Measurements from ENCODE around the gene SYT7.
A peak's percentile ranks its signal among the peaks of the same experiment; 100 is the strongest.

Gene SYT7

DNA sequence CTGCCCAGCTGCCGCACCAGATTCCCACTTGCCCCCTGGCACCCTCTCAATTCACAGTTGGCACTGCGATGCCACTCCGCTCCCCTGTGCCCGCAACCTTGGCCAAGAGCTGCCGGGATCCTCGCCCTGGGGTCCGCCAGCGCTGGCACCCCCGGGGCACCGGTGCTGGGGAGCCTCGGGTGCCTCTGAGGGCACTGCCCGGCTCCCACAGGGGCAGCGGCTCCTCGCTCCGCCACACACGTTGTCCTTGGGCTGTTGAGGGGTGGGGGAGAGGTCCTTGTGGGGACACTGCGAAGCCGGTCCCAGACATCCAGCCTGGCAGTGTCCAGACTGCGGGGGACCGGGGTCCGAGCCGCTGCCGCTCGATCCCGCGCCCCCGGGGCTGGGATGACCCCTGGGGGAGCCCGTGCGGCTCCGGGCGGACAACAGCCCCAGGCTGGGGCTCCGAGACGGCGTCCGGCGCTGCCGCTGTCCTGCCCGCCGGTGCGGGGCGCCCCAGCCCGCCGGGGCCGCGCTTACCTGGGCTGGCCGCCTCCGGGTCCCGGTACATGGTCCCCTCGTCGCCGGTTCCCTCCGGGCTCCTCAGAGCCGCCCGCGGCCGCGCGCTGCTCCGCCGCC, 496 bp downstream of the SYT7 start:
- DNase-seq (ENCODE audit: low spot score), result no peak

DNA sequence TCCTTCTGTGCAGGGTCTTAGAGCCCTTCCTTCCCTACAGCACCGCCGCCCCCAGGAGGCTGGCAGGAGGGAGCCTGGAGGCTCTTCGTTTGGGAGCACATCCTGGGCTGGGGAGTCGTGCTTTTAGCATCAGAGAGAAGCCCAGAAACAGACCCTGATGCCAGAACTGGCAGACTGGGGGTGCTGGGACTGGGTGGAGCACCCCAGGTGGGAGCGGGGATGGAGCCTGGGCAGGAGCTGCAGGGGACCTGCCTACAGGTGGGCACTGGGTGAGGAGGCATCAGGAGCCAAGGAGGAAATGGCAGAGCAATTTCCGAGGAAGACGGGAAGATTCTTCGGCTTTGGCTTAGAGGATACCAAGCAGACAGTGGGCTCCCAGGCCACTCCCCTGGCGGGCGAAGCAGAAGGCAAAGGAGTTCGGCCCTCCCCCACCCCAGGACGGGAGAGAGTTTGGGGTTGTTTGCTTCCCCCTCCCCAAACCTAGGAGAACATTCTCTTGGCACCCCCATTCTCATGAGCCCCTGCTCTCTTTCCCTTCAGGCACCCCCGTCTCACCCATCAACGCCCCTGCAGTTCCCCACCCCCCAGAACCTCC, 1.1 kb downstream of the SYT7 start:
- DNase-seq (ENCODE audit: low spot score), result no peak

DNA sequence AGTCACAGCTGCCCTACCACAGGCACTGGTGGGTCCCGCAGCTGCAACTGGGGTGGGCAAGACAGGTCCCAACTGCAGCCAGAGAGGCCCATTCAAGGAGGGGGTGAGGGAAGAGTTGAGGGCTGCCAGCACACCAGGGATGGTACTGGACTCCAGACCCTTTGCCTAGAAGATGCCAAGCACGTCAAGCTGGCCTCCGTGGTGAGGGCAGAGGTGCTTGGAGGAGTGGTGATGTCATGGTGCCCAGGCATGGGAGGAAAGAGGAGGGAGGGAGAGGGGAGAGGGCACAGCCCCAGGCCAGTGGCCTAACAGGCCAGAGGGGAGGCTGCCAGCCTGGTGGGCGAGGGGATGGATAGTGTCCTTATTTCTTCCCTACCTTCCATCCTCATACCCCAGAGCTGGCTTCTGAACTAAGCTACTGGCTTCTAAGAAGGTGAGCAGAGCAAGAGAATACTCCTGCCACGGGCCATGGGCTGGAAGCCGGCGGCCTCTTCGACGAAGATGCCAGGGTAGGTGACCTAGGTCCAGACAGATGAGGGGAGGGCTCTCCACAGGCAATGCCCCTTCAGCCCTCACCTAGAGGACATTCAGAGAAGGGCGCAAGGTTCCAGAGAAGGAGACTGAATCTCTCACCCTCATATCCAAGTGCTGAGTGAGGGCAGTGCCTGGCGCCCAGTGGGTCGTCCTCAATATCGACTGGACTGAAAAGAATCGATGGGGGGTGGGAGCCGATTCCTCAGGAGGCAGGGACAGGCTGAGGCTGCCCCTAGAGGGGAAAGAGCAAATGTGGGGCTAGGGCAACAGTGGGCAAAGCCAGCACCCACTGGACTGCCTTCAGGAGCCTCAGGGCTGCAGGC, 1.8 kb downstream of the SYT7 start:
- DNase-seq (ENCODE audit: low spot score), result no peak

DNA sequence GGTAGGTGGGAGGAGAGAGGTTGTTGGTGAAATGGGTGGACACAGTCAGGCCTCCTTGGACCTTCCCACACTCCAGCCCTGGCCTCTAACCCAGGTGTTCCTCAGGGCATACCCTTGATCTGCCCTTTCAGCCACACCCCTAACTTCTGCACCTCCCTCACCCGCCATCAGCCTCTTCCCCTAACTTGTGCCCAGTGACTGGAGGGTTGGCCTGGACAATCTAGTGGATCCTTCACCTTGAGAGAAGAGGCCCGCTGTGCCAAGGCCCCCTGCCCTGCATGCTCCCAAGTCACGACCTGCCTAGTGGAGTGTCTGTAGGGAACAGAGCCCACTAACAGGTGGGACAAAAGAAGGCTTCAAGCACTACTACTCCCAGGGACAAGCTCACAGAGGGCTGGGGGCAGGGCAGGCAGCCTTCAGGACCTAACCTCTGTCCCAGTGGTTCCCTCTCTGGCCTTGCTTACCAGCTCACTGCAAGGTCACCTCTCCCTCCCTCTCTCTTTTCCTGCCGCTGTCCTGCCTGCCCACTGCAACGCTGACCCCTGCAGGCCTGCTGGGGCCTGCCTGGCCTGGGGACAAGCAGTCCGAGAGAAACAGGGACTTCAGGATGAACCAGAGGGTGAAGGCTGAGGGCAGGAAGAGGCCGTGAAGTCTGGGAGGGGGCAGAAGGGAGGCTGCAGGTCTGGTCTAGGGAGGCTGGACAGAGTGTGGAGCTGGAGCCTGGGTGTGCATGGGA, 3.3 kb downstream of the SYT7 start:
- DNase-seq (ENCODE audit: low spot score), result no peak

DNA sequence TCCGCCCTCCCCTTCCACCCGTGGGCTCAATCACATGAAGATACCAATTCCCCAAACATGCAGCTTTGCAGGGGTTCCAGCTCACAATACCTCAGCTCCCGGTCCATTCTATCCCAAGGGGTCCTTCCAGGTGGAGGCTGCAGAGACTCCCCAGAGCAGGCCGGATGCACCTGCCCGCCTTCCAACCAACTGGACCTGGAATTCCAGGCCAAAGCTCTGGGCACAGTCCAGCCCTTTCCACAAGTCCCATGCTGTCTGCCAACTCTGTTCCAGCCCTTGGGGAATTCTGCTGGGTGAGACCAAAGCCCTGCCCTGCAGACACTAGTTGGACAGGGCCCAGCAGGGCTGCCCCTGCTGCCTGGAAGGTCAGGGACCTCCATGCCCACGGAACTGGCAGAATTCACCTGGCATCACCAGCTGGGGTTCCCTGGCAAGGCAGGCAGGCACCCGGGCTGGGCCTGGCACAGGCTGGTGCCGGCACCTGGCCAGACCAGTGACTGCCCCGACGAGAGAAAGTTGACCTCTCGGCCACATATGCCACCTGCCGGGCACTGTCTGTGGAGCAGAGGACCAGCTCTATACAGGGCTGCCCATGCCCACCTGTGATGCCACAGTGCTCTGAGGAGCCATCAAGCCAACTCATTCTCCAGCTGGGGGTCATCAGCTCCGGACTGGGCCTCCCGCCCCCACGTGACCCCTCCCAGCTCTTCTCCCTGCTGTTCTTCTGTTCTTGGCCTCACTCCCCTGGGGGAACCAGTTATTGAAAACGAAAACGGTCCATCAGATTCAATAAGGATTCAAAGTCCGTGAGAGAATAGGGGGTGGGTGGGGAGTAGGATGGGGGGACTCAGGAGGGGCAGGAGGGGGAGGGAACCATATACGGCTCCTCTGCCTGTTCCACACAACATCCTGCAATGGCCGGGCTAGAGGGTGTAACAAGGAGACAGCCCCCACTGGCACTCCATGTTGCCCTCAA, 4.7 kb downstream of the SYT7 start:
- no peak for DNase-seq (ENCODE audit: low spot score)

DNA sequence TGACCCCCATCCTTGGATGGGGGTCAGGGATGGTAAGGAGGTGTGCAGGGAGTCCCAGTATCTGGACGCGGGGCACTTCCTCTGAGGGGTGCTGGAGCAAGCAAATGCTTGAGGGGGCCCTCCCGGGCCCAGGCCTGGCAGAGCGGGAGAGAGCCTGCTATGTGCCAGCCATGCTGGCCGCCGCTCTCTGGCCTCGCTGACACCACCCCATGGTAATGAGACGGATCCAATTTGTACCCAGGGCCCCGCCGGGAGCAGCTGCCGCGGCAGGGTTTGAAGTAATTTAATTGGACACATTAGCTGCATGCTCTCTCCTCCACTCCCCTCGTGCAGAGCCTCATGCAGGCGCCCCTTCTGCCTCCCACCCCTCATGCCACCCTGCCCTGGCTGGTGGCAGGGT, 6.3 kb downstream of the SYT7 start:
- DNase-seq (ENCODE audit: low spot score), result no peak

DNA sequence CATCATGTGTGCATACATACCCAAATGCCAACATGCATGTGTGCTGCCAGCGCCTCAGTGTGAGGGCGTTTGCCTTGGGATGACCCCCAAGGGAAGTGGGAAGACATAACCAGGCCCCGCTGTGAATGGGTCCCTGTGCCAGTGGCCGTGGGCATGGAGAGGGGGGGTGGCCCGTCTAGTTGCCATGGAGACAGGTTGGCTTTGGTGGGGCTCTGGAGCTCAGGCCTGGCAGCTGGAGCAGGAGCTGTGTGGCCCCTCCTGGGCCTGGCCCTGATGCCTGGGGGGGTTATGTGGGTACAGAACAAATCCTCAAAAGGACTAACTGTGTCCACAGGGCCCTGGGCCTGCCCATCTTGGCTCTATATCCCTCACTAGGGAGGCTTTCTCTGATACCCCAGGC, 8.0 kb downstream of the SYT7 start:
- no peak for DNase-seq (ENCODE audit: low spot score)

DNA sequence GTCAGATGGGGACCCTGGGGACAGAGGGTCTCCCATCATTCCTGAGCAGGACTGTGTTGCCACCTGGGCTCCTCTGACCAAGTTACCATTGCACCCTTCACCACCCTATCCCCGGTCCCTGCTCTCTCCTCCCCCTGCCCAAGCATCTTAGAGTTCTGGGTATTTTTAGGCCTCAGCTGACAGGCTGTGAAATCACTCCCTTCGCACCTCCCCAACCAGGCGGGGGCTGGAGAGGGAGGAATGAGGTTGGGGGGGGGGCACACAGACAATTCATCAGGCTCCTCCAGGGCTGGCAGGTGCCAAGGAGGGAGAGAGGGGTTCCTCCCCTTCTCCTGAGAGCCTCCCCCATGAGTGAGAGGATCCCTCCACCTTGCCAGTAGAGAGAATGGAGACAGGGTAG, 9.0 kb downstream of the SYT7 start:
- no peak for DNase-seq (ENCODE audit: low spot score)

DNA sequence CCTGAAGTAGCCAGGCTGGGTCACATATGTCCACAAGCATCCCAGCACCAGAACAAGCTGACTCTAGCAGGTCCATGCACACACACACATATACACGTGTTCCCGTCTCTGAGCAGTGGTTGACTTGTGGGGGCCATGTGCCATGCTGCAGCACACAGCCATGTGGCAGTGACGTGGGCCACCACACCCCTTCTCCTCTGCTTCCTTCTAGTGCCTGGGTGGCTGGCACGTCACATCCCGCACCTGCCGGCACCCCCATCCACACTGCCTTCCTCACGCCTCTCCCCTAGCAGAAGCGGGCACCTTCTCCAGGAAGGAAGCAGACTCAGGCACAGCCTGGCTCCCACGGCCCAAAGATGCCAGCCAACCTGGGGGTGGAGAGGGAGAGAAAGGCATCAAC, 9.5 kb downstream of the SYT7 start:
- no peak for DNase-seq (ENCODE audit: low spot score)

DNA sequence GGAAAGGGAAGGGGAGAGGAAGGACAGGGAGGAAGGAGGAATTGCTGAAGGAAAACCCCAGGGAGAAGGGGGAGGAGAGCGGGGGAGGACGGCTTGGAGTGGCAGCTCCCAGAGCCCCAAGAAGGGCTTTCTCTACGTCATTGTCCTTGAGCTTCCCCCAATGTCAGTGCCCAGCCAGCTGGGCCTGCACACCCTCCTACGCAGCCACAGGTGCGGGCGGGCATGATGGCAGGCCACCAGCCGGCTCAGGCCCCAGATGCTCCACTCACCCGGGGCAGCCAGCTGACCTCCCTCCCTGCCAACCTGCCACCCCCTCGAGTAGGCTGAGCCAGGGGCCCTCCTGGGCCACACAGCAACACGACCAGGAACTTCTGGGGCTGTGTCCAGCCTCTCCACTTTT, 11.2 kb downstream of the SYT7 start:
- DNase-seq (ENCODE audit: low spot score), result no peak

DNA sequence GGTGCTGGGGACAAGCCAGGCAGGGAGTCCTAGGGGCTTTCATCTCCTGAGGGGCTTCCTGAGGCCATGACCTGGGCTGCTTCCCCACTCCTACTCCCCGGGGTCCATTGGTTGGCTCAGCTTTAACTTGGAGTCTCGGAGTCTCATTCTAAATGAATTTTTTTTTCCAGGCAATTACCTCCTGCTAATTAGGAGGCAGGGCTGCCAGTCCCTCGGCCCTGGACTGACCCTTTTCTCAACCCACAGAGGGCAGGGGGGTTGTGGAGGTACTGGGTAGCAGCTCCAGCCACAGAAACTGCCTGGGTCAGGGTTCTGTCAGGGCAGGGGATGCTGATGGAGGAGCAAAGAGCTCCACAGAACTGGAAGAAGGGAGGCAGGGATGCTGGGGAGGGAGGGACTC, 11.9 kb downstream of the SYT7 start:
- DNase-seq (ENCODE audit: low spot score), result no peak

DNA sequence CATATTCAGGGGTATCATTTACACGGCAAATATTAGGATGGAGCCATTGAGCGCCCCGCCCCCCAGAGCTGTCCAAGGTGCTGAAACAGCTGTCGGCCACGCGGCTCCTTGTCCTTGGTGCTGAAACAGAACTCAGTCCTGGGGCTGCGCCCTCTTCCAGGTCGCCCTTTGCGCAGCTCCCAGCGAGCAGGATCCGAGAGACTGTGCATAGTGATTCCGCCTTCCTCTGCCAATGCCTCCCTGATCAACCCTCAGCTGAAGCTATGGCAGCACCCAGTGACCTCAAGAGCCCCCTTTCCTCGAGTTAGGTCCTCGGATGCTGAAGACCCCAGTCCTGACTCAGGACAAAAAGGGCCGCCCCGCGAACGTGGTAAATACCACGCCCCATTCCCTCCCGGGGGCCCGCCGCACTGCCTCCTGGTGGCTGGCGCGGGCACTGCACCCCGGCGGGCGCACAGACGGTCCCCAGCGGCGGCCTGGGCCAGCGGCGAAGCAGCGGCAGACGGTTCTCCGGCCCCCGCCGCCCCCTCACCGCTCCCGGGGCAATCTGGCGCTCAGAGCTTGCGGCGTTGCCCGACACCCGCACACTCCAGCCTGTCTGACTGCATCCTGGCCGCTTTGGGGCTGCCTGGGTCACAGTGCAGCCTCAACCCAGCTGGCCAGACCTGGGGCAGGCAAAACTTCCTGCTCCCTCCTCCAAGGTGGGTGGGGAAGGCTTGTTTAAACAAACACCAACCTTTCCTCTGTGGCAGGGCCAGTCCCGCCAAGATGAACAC, 13.4 kb downstream of the SYT7 start:
- DNase-seq (ENCODE audit: low spot score), result peak; percentile 93

DNA sequence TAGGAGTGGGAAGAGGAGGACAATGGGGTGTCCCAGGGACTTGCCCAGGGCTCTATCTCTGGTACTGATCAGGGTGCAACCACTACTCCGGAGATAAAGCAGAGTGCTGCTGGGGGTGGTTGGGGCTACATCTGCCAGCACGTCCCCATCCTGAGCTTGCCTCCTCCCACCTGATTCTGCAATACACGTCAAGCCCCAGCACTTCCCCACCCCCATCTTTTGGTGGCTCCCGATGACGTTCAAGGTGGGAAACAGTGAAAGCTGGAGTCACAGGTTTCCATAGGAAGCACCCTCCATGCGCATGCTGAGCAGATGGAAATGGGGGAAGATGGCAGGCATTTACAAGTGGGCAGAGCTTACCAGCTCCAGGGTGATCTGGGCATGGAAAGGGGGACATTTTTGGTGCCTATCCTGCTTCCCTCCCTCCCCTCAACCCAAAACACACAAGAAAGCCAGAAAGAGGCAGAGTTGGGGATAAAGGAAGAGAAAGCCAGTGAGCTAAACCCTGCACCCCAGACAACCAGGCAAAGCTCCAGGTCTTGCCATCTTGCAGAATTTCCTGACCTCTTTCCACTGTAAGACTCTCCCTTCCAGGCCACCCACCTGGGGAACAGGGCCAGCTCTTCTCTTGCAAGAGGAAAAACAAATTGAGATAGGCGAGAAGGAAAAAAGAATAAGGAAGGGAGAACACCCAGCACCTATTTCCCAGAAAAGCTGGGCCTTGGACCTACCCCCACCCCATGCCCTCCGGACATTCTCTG, 15.8 kb downstream of the SYT7 start:
- no peak for DNase-seq (ENCODE audit: low spot score)

DNA sequence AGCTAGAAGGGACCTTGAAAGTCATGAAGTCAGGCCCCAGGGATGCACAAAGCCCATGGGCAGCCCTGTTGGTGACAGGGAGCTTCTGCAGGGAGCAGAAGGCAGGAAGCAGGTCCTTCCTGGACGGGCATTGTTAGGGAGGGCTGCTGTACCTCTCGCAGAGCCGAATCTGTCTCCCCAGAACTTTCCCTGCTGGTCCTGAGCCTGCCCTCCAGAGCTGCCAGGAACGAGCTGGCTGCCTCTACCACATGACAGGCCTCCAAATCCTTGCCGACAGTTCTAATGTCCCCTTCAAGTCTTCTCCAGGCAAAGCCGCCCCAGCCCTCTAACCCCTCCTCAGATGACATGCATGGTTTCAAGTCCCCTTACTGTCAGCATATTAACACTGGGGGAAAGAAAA, 20.1 kb downstream of the SYT7 start:
- no peak for DNase-seq (ENCODE audit: low spot score)

DNA sequence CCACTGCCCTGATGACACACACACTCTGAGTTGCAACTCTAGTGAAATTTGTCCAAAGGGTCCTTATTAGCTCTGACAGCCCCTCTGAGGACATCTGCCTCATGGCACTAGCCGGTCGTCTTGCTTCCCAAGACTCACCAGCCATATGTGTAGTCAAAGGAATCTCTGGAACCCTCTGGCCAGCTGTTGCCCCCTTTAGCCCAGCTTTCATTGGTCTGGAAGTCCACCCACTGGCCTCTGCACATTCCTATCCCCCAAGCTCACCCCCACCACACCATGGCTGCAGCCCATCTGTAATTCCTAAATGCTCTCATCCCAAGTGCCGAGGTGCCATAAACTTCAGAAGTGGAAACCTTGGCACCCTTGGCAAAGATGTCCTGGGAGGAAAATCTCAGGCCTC, 24.3 kb downstream of the SYT7 start:
- no peak for DNase-seq (ENCODE audit: low spot score)

DNA sequence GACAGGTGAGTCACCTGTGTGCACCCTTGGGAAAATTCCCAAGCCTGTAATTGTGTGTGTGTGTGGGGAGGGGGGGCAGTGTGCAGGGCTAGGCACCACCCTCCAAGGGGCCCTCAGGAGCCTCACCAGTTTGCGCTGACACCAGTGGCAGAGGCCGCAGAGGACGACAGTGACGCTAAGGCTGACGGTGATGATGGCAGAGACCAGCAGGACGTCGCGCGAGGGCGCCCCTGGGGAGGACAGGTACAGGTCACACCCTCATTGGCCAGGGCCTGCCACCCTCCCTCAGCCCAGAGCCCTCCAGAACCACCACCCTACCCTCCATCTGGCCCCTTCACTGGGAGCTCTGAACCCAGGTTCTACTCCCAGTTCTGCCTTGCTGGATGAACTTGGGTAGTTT, 24.9 kb downstream of the SYT7 start:
- no peak for DNase-seq (ENCODE audit: low spot score)

DNA sequence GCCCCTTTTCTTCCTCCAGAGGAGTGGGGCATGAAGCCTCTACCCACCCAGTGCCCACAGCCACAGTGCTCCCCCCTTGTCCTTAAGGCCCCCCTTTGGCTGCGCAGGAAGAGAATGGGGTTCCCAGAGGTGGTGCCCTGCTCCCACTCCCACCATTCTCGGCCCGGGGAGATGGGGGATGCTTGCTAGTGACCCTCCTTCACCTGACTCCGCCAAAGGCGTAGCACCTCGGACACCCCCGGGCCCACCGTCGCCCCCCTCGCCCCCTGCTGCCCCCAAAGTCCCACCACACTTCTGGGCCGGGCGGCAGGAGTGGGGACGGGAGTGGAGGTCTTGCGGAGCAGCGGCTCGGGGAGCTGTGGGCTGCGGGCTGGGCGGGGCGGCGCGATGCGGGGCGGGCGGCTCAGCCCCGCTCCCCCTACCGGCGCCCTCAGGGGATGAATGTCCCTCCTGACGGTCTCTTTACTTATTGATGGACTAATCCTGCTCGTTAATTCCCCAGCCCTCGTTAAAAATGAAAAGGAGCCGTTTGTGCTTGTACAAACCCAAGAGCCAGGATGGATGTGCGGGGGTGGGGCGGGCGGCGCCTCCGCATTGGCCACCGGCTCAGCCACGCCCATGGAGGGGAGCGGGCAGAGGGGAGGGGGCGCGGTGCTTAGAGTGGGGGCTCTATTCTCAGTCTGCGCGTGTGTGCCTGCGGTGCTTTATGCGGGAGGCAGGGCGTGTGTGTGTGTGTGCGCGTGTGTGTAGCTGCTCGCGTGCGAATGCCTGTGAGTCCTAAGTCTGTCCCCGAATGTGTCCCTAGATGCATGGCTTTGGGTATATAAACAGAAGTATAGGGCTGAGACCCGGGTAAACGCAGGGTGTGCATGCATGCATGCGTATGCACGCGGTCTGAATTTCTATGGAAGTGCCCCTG, 25.6 kb downstream of the SYT7 start:
- no peak for DNase-seq (ENCODE audit: low spot score)

DNA sequence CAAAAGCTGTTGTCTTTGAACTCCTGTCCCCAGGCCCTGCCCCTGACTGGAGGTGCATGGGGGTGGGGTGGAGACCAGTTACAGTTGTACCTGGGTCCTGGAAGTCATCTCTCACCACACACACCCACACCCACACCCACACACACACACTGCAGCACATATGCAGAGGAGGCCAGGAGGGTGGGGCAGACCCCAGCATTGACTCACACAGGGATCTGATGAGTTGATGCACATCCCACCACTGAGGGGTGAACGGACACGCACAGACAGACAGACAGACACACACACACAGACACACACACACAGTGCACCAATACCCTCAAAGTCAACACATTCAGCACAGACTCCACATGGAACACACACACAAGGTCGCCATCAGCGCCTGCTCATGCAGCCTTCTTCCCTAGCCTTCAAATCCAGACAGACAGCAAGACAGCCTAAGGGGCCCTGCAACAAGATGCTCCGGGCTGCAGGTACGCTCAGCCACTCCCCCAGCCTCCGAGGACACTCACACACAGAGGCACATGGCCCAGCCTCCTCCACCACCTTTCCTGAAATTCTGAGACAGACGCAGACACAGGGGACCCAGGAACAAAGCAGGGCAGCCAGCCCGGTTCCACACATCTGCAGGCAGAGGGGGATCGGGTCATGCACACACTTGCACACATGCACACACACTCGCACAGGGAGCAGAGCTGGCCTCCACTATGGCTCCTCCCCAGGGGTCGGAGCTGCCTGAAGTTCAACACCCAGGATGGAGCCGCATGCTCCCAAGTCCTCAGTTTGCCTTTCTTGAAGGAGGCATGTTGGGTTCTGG, 26.5 kb downstream of the SYT7 start:
- no peak for DNase-seq (ENCODE audit: low spot score)
